CD14-positive monocyte (primary cell): Measurements from ENCODE around the gene KLHL9. TPM values are rescaled to one million over a fixed set of nuclear protein-coding genes. Genes with fewer than 3 reads are reported as not detected.
A peak's percentile ranks its signal among the peaks of the same experiment; 100 is the strongest.

Experiments used
- DNase-seq, 3 donors: peaks; one replicate each; pipeline ENCODE4 v3.0.0-alpha.2; 2011 to 2022
- H2AFZ ChIP-seq: 2 replicates; pipeline ENCODE4 v1.6.0; 2012; ENCODE audit warnings: mild to moderate bottlenecking, low read depth, low read length, inconsistent platforms; ENCODE audit not compliant: insufficient read depth, poor library complexity, severe bottlenecking
- H3K27ac ChIP-seq, 2 donors: 1 replicate in 1 of 2; 2 replicates in 1 of 2; pipeline ENCODE4 v1.5.1; 2012 to 2013; ENCODE audit warnings: low read length in 2 of 2, control low read depth in 1 of 2, inconsistent platforms in 1 of 2, low read depth in 1 of 2, mild to moderate bottlenecking in 1 of 2
- H3K27me3 ChIP-seq, 2 donors: one replicate each; pipeline versions ENCODE4 v1.6.0 to v1.6.1; 2011 to 2013; ENCODE audit warnings: low read length in 2 of 2; ENCODE audit not compliant: control insufficient read depth in 2 of 2, insufficient read depth in 2 of 2
- H3K36me3 ChIP-seq, 2 donors: replicated peaks in 1 of 2; 1 replicate in 1 of 2; 2 replicates in 1 of 2; pipeline versions ENCODE4 v1.5.1 to v1.6.1; 2012 to 2013; ENCODE audit warnings: low read length in 2 of 2, control low read depth in 1 of 2, inconsistent platforms in 1 of 2, mild to moderate bottlenecking in 1 of 2; ENCODE audit not compliant: insufficient read depth in 2 of 2, control insufficient read depth in 1 of 2
- H3K4me1 ChIP-seq, 2 donors: 1 replicate in 1 of 2; 2 replicates in 1 of 2; pipeline versions ENCODE4 v1.5.1 to v1.6.1; 2012 to 2013; ENCODE audit warnings: low read length in 2 of 2, control low read depth in 1 of 2, inconsistent platforms in 1 of 2, mild to moderate bottlenecking in 1 of 2, moderate library complexity in 1 of 2; ENCODE audit not compliant: insufficient read depth in 2 of 2, control insufficient read depth in 1 of 2
- H3K4me2 ChIP-seq: replicated peaks from 2 replicates; pipeline ENCODE3; 2012; ENCODE audit warnings: low read length, moderate library complexity, mild to moderate bottlenecking; ENCODE audit not compliant: poor library complexity, severe bottlenecking; ENCODE audit errors: extremely low read depth
- H3K4me3 ChIP-seq, 3 experiments: fragments of 200-600 bp in 1 of 3; sonication (generic) in 1 of 3; replicated peaks in 1 of 3; 1 replicate in 2 of 3; 2 replicates in 1 of 3; pipeline ENCODE4 v1.5.1; 2011 to 2013; ENCODE audit warnings: low read length in 3 of 3, mild to moderate bottlenecking in 3 of 3, control low read depth in 2 of 3, low read depth in 2 of 3, inconsistent platforms in 1 of 3, moderate library complexity in 1 of 3
- H3K79me2 ChIP-seq: 2 replicates; pipeline ENCODE4 v1.6.0; 2012; ENCODE audit warnings: mild to moderate bottlenecking, control low read depth, inconsistent platforms, low read length, moderate library complexity; ENCODE audit not compliant: insufficient read depth
- H3K9ac ChIP-seq: 2 replicates; pipeline ENCODE4 v1.6.0; 2017; ENCODE audit warnings: low read length, mild to moderate bottlenecking; ENCODE audit not compliant: insufficient read depth, poor library complexity, severe bottlenecking
- H3K9me3 ChIP-seq, 2 donors: replicated peaks in 1 of 2; 1 replicate in 1 of 2; 2 replicates in 1 of 2; pipeline versions ENCODE4 v1.5.1 to v1.6.1; 2012 to 2013; ENCODE audit warnings: low read length in 2 of 2, control low read depth in 1 of 2; ENCODE audit not compliant: control insufficient read depth in 1 of 2, insufficient read depth in 1 of 2
- H4K20me1 ChIP-seq: 2 replicates; pipeline ENCODE4 v1.6.0; 2012; ENCODE audit warnings: mild to moderate bottlenecking, low read length, control low read depth, moderate library complexity; ENCODE audit not compliant: insufficient read depth
- H3K27ac Mint-ChIP-seq, 7 donors: one replicate each; pipeline ENCODE4 v1.8.0; 2020; ENCODE audit warnings: mild to moderate bottlenecking in 7 of 7, mixed read lengths in 7 of 7, moderate library complexity in 6 of 7, inconsistent platforms in 2 of 7
- H3K27me3 Mint-ChIP-seq, 3 donors: one replicate each; pipeline ENCODE4 v1.8.0; 2021 to 2022; ENCODE audit warnings: low read depth in 3 of 3, mild to moderate bottlenecking in 3 of 3, mixed read lengths in 3 of 3, moderate library complexity in 3 of 3, inconsistent platforms in 1 of 3
- H3K36me3 Mint-ChIP-seq, 2 donors: one replicate each; pipeline ENCODE4 v1.8.0; 2020; ENCODE audit warnings: mixed read lengths in 2 of 2, inconsistent platforms in 1 of 2, mild to moderate bottlenecking in 1 of 2
- H3K4me1 Mint-ChIP-seq: one replicate; pipeline ENCODE4 v1.8.0; 2020; ENCODE audit warnings: mild to moderate bottlenecking, mixed read lengths
- H3K4me3 Mint-ChIP-seq, 2 donors: one replicate each; pipeline ENCODE4 v1.8.0; 2020; ENCODE audit warnings: mild to moderate bottlenecking in 2 of 2, mixed read lengths in 2 of 2, moderate library complexity in 1 of 2
- H3K9me3 Mint-ChIP-seq, 7 donors: one replicate each; pipeline ENCODE4 v1.8.0; 2020 to 2022; ENCODE audit warnings: mixed read lengths in 7 of 7, mild to moderate bottlenecking in 6 of 7, moderate library complexity in 6 of 7, inconsistent platforms in 2 of 7
- CTCF ChIP-seq: fragments of 200-600 bp; IDR thresholded peaks from one replicate; pipeline ENCODE4 v1.8.0; 2022; ENCODE audit warnings: antibody characterized with exemption, mild to moderate bottlenecking
- WGBS: methylation state at CpG from one replicate; pipeline ENCODE4 v1.1.5; 2013; ENCODE audit warnings: missing lambda C conversion rate; ENCODE audit not compliant: insufficient coverage; 5-methylcytosine and 5-hydroxymethylcytosine counted together
- intact Hi-C, 2 donors: fragments of 100-400 bp; cut with micrococcal nuclease; formaldehyde crosslinking; loops; one replicate each; pipeline versions ENCODE4 v1.15.0 to v1.15.1; 2023
- polyA plus RNA-seq, 3 donors: library from polyadenylated mRNA; depleted of rRNA in 1 of 3; unstranded in 2 of 3; stranded (reverse) in 1 of 3; fragments of 300-500 nt in 2 of 3; fragments of >200 nt in 1 of 3; fragmentation: Illumina TruSeq in 2 of 3; gene quantifications; 1 replicate in 2 of 3; 2 replicates in 1 of 3; pipeline ENCODE4 v1.2.3, GENCODE V29; 2012 to 2021

KLHL9 gene
- polyA plus RNA-seq, 3 donors: 2.8 to 9.0 (median 7.7) TPM

DNA sequence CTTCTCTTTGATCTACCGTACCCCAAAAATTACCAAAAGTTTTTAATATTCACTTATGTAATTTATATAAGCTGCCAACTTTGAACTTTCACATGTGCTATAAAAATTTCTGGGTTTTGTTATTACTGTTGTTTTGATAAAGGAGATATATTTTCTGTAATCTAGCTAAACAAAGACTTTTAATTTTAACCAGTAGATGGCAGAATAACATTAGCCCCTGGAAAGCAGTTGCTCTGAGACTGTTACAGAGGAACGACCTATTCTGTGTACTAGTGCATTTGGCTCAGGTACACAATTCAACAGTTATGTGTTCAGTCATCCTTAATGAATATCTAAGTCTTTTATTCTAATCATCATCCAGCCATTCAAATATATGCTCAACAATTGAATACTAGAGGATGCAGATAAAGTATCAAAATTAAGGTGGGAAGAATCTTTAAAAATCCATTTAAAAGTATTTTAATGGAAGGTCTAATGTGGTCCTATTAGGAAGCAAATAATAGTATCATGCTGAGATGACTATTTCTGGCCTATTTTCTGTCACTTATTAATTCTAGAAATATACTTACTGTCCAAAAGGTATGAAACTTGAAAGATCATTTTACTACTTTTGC is 8.6 kb downstream of the KLHL9 start:
- whole genome bisulfite sequencing: no CpG with 5 or more reads among the region's 2 CpGs
- Histone ChIP-seq H3K9me3 (no peaks in the 10 kb centered on the region), H4K20me1 (peaks cover 88% of the 10 kb centered on the region), H3K79me2 (peaks cover 51% of the 10 kb centered on the region), H3K9ac (no peak overlapping the region), H3K4me1 (peaks cover 0 to 8% of the 10 kb centered on the region in 2 donors), H3K27me3 (no peaks in the 10 kb centered on the region), H2AFZ (no peak overlapping the region), H3K4me3 (no peak overlapping the region), H3K27ac (no peak overlapping the region), H3K36me3 (peaks cover 23 to 68% of the 10 kb centered on the region in 2 donors), H3K4me2 (no peak overlapping the region)
- peaks cover 0 to 3% (median 0%) of the 10 kb centered on the region in 7 donors for H3K9me3 Mint-ChIP-seq
- intact Hi-C loops: loop anchor here in 1 of 2 donors (10.0 kb wide), 3 partner anchors 68 to 128 kb away; no protein-coding TSS in a partner anchor
- H3K36me3 Mint-ChIP-seq: peaks cover 47 to 59% of the 10 kb centered on the region in 2 donors
- H3K27me3 Mint-ChIP-seq: no peaks in the 10 kb centered on the region
- H3K27ac Mint-ChIP-seq: no peak overlapping the region
- H3K4me1 Mint-ChIP-seq: peaks cover 48% of the 10 kb centered on the region
- peak; percentile 18 to 59 (median 38) for DNase-seq
- TF ChIP-seq CTCF: peak; percentile 79
- H3K4me3 Mint-ChIP-seq: no peak overlapping the region

- H3K27me3 ChIP-seq: no peaks in the 10 kb centered on the region
- peaks cover 20 to 60% of the 10 kb centered on the region in 2 donors for H3K36me3 ChIP-seq
- H3K9me3 ChIP-seq: no peaks in the 10 kb centered on the region
- Mint-ChIP-seq H3K9me3 (peaks cover 0 to 3% (median 0%) of the 10 kb centered on the region in 7 donors), H3K27me3 (no peaks in the 10 kb centered on the region), H3K36me3 (peaks cover 44 to 49% of the 10 kb centered on the region in 2 donors), H3K27ac (peak overlapping the region in 1 of 7 donors; percentile 34), H3K4me3 (no peak overlapping the region), H3K4me1 (peaks cover 32% of the 10 kb centered on the region)
- no peaks in the 10 kb centered on the region for H3K4me1 ChIP-seq
- no peak for TF ChIP-seq CTCF
- no peak overlapping the region for H3K27ac ChIP-seq
- no peak overlapping the region for H3K4me2 ChIP-seq
- intact Hi-C loops: loop anchor here in 1 of 2 donors (10.0 kb wide), 3 partner anchors 69 to 131 kb away; no protein-coding TSS in a partner anchor
- H3K9ac ChIP-seq: no peak overlapping the region
- peaks cover 28% of the 10 kb centered on the region for H3K79me2 ChIP-seq
- no peak overlapping the region for H3K4me3 ChIP-seq
- WGBS: no CpG with 5 or more reads among the region's 4 CpGs
- DNase-seq: peak in 2 of 3 donors; percentile 14 to 50
- no peak overlapping the region for H2AFZ ChIP-seq
- H4K20me1 ChIP-seq: peaks cover 64% of the 10 kb centered on the region
Observed at GRCh38 chr9:21324047-21324446, 11.2 kb downstream of the KLHL9 start.
